ENCODE results near the gene MAST4.

GRCh38 chr5:67020096-67020615 lies 424.0 kb downstream of the MAST4 start:
- TF ChIP-seq ZNF239 (tag by site-specific recombination; IDR thresholded peaks at IDR 0.05) (no peak), TCF7L2 (IDR thresholded peaks at IDR 0.05; ENCODE audit: borderline replicate concordance, low read depth, low read length) (no peak), REST (tag by site-specific recombination; IDR thresholded peaks at IDR 0.05) (no peak), ZNF558 (tag by site-specific recombination; IDR thresholded peaks at IDR 0.05) (no peak), YY1 (tag by site-specific recombination; IDR thresholded peaks at IDR 0.05) (no peak), ZNF624 (tag by site-specific recombination; IDR thresholded peaks at IDR 0.05) (no peak), ZNF394 (tag by site-specific recombination; IDR thresholded peaks at IDR 0.05; ENCODE audit: borderline replicate concordance) (no peak), PRDM10 (tag by site-specific recombination; IDR thresholded peaks at IDR 0.05) (no peak), ATF2 (tag by site-specific recombination; IDR thresholded peaks at IDR 0.05; ENCODE audit: low read depth) (no peak), ZNF664 (tag by site-specific recombination; IDR thresholded peaks at IDR 0.05) (no peak), ZBTB17 (tag by site-specific recombination; IDR thresholded peaks at IDR 0.05) (no peak)
- TF ChIP-seq, protein P1, sequence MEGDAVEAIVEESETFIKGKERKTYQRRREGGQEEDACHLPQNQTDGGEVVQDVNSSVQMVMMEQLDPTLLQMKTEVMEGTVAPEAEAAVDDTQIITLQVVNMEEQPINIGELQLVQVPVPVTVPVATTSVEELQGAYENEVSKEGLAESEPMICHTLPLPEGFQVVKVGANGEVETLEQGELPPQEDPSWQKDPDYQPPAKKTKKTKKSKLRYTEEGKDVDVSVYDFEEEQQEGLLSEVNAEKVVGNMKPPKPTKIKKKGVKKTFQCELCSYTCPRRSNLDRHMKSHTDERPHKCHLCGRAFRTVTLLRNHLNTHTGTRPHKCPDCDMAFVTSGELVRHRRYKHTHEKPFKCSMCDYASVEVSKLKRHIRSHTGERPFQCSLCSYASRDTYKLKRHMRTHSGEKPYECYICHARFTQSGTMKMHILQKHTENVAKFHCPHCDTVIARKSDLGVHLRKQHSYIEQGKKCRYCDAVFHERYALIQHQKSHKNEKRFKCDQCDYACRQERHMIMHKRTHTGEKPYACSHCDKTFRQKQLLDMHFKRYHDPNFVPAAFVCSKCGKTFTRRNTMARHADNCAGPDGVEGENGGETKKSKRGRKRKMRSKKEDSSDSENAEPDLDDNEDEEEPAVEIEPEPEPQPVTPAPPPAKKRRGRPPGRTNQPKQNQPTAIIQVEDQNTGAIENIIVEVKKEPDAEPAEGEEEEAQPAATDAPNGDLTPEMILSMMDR (tag by site-specific recombination; IDR thresholded peaks at IDR 0.05), result no peak
- TF ChIP-seq, protein P2, sequence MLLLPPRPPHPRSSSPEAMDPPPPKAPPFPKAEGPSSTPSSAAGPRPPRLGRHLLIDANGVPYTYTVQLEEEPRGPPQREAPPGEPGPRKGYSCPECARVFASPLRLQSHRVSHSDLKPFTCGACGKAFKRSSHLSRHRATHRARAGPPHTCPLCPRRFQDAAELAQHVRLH (tag by site-specific recombination; IDR thresholded peaks at IDR 0.05), result no peak
- TF ChIP-seq, protein P3, sequence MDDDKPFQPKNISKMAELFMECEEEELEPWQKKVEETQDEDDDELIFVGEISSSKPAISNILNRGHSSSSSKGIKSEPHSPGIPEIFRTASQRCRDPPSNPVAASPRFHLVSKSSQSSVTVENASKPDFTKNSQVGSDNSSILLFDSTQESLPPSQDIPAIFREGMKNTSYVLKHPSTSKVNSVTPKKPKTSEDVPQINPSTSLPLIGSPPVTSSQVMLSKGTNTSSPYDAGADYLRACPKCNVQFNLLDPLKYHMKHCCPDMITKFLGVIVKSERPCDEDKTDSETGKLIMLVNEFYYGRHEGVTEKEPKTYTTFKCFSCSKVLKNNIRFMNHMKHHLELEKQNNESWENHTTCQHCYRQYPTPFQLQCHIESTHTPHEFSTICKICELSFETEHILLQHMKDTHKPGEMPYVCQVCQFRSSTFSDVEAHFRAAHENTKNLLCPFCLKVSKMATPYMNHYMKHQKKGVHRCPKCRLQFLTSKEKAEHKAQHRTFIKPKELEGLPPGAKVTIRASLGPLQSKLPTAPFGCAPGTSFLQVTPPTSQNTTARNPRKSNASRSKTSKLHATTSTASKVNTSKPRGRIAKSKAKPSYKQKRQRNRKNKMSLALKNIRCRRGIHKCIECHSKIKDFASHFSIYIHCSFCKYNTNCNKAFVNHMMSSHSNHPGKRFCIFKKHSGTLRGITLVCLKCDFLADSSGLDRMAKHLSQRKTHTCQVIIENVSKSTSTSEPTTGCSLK (tag by site-specific recombination; IDR thresholded peaks at IDR 0.05), result no peak
